GM12865 (cell line): ENCODE measurements around the gene ZNF280D.

Experiments used
- DNase-seq: peaks from one replicate; pipeline ENCODE4 v3.0.0; 2010; ENCODE audit warnings: low read depth
- H3K4me3 ChIP-seq: 2 replicates; pipeline ENCODE4 v1.5.1; 2011; ENCODE audit warnings: mild to moderate bottlenecking, low read depth, low read length, control low read depth
- CTCF ChIP-seq: IDR thresholded peaks from 2 replicates; pipeline ENCODE4 v1.5.1; 2011; ENCODE audit warnings: low read length, control low read depth, low read depth, inconsistent platforms; ENCODE audit not compliant: insufficient read depth; ENCODE audit errors: missing control alignments

Gene ZNF280D

GRCh38 chr15:56683908-56684307 is 49.4 kb downstream of the ZNF280D start:
- no peak overlapping the region for H3K4me3 ChIP-seq
- DNase-seq = no peak
- TF ChIP-seq CTCF = no peak

- H3K4me3 ChIP-seq = no peak overlapping the region
- no peak for DNase-seq
- TF ChIP-seq CTCF = no peak
These were observed 52.2 kb downstream of the ZNF280D start for GRCh38 chr15:56681113-56681512.

- DNase-seq = no peak
- no peak overlapping the region for H3K4me3 ChIP-seq
- no peak for TF ChIP-seq CTCF
These were observed 54.1 kb downstream of the ZNF280D start for GRCh38 chr15:56679225-56679624.

GRCh38 chr15:56678571-56678970 is 54.7 kb downstream of the ZNF280D start:
- no peak for TF ChIP-seq CTCF
- no peak overlapping the region for H3K4me3 ChIP-seq
- no peak for DNase-seq

GRCh38 chr15:56677271-56677670 is 56.0 kb downstream of the ZNF280D start:
- TF ChIP-seq CTCF = no peak

GRCh38 chr15:56675930-56676329 is 57.4 kb downstream of the ZNF280D start:
- no peak overlapping the region for H3K4me3 ChIP-seq
- no peak for DNase-seq
- TF ChIP-seq CTCF = no peak

More at GRCh38 chr15:56677271-56677670, 56.0 kb downstream of the ZNF280D start:
- DNase-seq = no peak
- no peak overlapping the region for H3K4me3 ChIP-seq

GRCh38 chr15:56674857-56675256 is 58.5 kb downstream of the ZNF280D start:
- TF ChIP-seq CTCF = no peak
- no peak overlapping the region for H3K4me3 ChIP-seq
- no peak for DNase-seq
